Ishikawa (cell line): Measurements from ENCODE around the gene PXMP2.

Experiments
- CEBPB ChIP-seq: IDR thresholded peaks from 2 replicates; pipeline ENCODE4 v1.6.1; 2012
- CREB1 ChIP-seq: IDR thresholded peaks from 2 replicates; pipeline ENCODE4 v1.6.1; 2012; ENCODE audit warnings: low read depth
- EGR1 ChIP-seq: IDR thresholded peaks from 2 replicates; pipeline ENCODE4 v1.6.1; 2012
- EP300 ChIP-seq: IDR thresholded peaks from 2 replicates; pipeline ENCODE4 v1.6.1; 2012; ENCODE audit warnings: borderline replicate concordance
- FOXM1 ChIP-seq: IDR thresholded peaks from 2 replicates; pipeline ENCODE4 v1.6.1; 2012; ENCODE audit warnings: low read depth, borderline replicate concordance
- NFIC ChIP-seq: IDR thresholded peaks from 2 replicates; pipeline ENCODE4 v1.6.1; 2012
- TAF1 ChIP-seq: IDR thresholded peaks from 2 replicates; pipeline ENCODE4 v1.6.1; 2012; ENCODE audit warnings: low read depth, mild to moderate bottlenecking
- TEAD4 ChIP-seq: IDR thresholded peaks from 2 replicates; pipeline ENCODE4 v1.6.1; 2012
- YY1 ChIP-seq: IDR thresholded peaks from 2 replicates; pipeline ENCODE4 v1.6.1; 2012; ENCODE audit warnings: low read depth
- ZBTB7A ChIP-seq: IDR thresholded peaks from 2 replicates; pipeline ENCODE4 v1.6.1; 2012; ENCODE audit warnings: low read depth
- TF ChIP-seq, protein P1 (sequence below): IDR thresholded peaks from 2 replicates; pipeline ENCODE4 v1.6.1; 2012
- TF ChIP-seq, protein P2 (sequence below): IDR thresholded peaks from 2 replicates; pipeline ENCODE4 v1.6.1; 2012; ENCODE audit warnings: low read depth, mild to moderate bottlenecking
- TF ChIP-seq, protein P3 (sequence below): IDR thresholded peaks from 2 replicates; pipeline ENCODE4 v1.6.1; 2012

DNA sequence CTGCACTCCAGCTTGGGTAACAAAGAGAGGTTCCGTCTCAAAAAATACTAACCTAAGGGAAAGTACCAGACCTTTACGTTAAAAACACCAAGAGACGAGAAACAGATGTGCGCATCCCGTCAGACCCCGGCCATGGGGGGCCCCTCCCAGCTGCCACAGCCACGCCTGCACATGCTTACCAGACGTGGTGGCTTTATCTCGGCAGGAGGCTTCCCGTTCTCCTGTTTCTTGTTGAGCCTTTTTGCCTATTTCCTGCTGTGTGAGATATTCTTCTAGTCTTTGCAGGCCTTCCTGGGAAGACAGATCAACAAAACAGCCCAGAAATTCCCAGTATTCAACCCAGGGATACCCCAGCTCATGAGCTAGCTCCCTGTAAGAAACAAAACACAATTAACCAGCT lies 46.8 kb downstream of the PXMP2 start:
- no peak for TF ChIP-seq ZBTB7A
- TF ChIP-seq TAF1: no peak
- no peak for TF ChIP-seq EP300
- TF ChIP-seq, protein P1, sequence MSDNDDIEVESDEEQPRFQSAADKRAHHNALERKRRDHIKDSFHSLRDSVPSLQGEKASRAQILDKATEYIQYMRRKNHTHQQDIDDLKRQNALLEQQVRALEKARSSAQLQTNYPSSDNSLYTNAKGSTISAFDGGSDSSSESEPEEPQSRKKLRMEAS: no peak
- TF ChIP-seq, protein P2, sequence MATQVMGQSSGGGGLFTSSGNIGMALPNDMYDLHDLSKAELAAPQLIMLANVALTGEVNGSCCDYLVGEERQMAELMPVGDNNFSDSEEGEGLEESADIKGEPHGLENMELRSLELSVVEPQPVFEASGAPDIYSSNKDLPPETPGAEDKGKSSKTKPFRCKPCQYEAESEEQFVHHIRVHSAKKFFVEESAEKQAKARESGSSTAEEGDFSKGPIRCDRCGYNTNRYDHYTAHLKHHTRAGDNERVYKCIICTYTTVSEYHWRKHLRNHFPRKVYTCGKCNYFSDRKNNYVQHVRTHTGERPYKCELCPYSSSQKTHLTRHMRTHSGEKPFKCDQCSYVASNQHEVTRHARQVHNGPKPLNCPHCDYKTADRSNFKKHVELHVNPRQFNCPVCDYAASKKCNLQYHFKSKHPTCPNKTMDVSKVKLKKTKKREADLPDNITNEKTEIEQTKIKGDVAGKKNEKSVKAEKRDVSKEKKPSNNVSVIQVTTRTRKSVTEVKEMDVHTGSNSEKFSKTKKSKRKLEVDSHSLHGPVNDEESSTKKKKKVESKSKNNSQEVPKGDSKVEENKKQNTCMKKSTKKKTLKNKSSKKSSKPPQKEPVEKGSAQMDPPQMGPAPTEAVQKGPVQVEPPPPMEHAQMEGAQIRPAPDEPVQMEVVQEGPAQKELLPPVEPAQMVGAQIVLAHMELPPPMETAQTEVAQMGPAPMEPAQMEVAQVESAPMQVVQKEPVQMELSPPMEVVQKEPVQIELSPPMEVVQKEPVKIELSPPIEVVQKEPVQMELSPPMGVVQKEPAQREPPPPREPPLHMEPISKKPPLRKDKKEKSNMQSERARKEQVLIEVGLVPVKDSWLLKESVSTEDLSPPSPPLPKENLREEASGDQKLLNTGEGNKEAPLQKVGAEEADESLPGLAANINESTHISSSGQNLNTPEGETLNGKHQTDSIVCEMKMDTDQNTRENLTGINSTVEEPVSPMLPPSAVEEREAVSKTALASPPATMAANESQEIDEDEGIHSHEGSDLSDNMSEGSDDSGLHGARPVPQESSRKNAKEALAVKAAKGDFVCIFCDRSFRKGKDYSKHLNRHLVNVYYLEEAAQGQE: no peak
- TF ChIP-seq CREB1: no peak
- TF ChIP-seq CEBPB: no peak
- no peak for TF ChIP-seq NFIC
- TF ChIP-seq, protein P3, sequence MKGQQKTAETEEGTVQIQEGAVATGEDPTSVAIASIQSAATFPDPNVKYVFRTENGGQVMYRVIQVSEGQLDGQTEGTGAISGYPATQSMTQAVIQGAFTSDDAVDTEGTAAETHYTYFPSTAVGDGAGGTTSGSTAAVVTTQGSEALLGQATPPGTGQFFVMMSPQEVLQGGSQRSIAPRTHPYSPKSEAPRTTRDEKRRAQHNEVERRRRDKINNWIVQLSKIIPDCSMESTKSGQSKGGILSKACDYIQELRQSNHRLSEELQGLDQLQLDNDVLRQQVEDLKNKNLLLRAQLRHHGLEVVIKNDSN: no peak
- no peak for TF ChIP-seq FOXM1
- TF ChIP-seq TEAD4: no peak
- TF ChIP-seq YY1: no peak
- no peak for TF ChIP-seq EGR1
